ENCODE measurements around the gene B3GALT6.

Gene B3GALT6

DNA sequence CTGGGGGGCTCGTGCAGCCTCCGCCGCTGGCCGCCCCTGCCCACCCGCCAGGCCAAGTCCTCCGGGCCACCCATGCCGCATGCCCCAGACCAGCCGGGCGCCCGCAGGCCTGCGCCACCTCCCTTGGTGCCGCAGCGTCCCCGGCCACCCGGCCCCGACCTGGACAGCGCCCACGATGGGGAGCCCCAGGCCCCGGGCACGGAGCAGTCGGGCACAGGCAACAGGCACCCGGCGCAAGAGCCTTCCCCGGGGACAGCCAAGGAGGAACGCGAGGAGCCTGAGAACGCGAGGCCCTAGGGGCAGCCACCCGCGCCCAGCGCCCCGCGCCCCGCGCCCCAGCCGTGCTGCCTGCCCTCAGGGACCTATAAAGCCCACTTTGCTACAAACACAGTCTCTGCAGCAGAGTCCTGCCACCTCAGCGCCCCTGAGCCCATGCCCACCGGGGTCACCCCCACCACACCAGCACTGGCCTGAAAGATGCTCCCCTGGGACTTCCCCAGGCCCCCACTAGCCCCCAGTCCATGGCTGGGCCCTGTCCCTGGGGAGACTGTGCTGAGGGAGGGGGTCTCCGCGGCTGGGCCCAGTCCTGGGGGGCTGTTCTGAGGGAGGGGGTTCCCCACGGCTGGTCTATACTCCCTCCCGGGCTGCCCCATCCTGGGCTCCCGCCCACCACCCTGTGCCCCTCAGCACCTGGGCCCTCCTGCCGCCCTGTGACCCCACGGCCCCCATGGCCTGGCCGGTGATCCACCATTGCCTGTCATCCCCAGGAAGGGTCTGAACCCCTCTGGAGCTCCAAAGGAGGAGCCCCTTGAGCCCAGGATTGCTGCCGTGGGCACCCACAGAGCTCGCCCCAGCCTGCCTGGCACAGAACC, 34.2 kb upstream of the B3GALT6 start:
- DNase-seq (ENCODE audit: low spot score in 2 of 2) (no peak), ATAC-seq (replicated peaks; ENCODE audit: extremely low read depth, poor library complexity, severe bottlenecking) (no peak)
- no peak overlapping the region for H3K27ac Mint-ChIP-seq (ENCODE audit: low read depth)
- H3K4me1 Mint-ChIP-seq = no peaks in the 10 kb centered on the region
- H3K27me3 Mint-ChIP-seq = no peaks in the 10 kb centered on the region
- peaks cover 10% of the 10 kb centered on the region for H3K9me3 Mint-ChIP-seq
- H3K36me3 Mint-ChIP-seq (ENCODE audit: insufficient read depth) = no peaks in the 10 kb centered on the region
- H3K4me3 Mint-ChIP-seq = no peak overlapping the region

DNA sequence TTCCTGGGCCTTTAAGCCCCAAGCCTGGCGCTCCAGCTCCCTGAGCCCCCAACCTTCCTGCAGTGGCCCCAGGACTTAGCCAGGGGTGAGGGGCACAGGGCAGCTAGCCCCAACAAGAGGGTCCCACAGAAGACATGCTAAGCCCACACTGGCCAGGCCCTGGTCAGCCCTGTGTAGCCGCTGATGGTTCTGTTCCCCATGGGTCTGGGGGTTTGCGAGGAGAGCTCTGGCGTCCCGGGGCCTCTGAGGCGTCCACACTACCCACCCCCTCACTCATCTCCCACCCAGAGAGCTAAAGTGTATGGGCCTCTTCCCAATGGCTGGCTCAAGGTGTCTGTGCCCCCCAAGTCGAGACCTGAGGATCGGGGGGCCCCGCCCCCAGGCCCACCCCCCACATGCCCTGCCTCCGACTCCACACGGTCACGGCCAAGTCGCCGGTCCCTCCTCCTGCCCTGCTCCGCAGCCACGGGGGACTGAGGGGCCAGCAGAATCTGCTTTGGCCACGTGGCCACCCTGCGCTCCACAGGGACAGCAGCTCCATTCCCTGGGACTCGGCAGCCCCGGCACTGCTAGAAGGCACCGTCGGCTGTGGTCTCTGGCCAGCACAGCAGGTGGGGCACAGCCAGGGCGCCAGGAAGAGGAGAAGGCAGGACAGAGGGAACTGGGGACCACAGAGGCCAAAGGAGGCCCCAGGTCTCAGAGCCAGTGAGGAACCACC, 33.5 kb upstream of the B3GALT6 start:
- no peaks in the 10 kb centered on the region for H3K36me3 Mint-ChIP-seq (ENCODE audit: insufficient read depth)
- H3K9me3 Mint-ChIP-seq = peaks cover 10% of the 10 kb centered on the region
- H3K4me3 Mint-ChIP-seq = no peak overlapping the region
- H3K27ac Mint-ChIP-seq (ENCODE audit: low read depth) = no peak overlapping the region
- H3K4me1 Mint-ChIP-seq = no peaks in the 10 kb centered on the region
- no peak for DNase-seq (ENCODE audit: low spot score in 2 of 2)
- no peak for ATAC-seq (replicated peaks; ENCODE audit: extremely low read depth, poor library complexity, severe bottlenecking)
- no peaks in the 10 kb centered on the region for H3K27me3 Mint-ChIP-seq

DNA sequence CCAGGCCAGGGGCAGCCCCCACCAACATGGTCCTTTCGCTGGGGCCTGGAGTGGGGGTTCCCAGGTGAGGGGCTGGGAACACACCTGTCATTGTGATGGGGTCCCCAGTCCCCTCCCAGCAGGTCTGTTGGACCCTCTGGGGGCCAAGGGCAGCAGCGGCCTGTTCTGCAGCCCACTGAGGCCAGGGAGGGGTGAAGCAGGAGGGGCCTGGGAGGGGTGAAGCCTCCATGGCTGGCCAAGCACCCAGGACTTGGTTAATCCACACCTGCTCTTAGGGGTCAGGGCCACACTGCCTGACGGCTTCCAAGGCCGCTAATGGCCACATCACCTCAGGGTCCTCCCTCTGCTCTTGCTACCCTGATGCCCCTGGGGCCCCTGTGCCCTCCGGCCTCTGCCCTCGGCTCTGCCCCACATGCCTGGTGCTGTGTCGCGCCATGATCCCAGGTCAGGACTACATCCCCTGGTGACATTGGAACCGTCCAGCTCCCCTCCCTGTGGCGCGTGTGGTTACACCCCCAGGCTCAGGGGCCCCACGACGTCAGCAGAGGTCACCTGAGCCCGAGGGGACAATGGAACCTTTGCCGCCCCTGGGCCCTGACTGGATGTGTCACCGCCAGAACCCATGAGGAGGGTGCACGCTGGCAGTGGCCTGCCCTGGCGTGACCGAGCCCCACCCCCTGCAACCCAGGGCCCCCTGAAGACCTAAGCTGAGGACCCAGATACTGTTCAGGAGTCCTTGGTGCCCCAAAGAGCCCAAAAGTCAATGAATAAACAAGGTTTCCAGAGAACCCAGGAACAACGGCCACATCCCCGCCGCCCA, 32.7 kb upstream of the B3GALT6 start:
- Mint-ChIP-seq H3K4me3 (peak overlapping the region; percentile 59), H3K36me3 (ENCODE audit: insufficient read depth) (no peaks in the 10 kb centered on the region), H3K27me3 (no peaks in the 10 kb centered on the region), H3K9me3 (peaks cover 9% of the 10 kb centered on the region), H3K4me1 (no peaks in the 10 kb centered on the region), H3K27ac (ENCODE audit: low read depth) (peak overlapping the region; percentile 19)
- no peak for ATAC-seq (replicated peaks; ENCODE audit: extremely low read depth, poor library complexity, severe bottlenecking)
- DNase-seq (ENCODE audit: low spot score in 2 of 2) = no peak

DNA sequence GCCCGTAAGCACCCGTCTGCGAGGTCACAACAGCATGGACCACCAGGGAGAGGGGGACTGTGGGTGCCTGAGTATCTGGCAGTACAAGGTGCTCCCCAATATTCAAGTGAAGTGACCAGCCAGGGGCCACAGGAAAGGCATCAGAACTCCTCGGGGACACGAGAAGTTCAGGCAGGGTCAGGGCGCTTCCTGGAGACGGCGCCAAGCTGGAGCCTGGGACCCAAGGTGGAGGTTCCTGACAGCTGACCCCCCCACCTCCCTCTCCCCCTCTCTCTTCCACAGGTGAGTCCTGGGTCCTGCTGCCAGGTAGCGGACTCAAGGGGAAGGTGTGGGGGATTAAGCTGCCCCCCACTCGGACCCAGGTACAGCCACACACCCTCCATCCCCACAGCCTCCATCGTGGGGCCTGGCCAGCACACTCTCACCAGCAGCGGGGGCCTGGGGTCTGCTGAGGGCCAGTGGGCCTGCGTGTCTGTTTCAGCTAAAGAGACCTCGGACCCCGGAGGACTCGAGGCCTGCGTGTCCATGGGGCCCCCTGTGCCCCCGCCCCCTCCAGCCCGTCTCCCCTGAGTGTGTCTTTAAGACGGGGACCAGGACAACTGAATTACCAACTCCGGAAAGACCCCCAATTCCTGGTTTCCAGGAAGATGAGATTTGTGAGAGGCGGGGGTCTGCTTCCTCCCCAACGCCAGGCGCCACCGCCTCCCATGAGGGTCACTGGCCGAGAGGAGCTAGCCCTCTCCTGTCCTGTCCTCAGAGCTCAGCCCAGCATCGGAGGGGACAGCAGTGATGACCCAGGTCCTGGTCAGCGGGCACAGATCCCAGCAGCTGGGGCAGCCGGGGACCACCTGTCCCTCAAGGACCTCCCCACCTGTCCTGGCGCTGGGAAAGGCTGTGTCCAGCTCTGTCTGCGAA, 31.8 kb upstream of the B3GALT6 start:
- peak overlapping the region; percentile 19 for H3K27ac Mint-ChIP-seq (ENCODE audit: low read depth)
- peaks cover under 1% of the 10 kb centered on the region for H3K9me3 Mint-ChIP-seq
- ATAC-seq (replicated peaks; ENCODE audit: extremely low read depth, poor library complexity, severe bottlenecking) (no peak), DNase-seq (ENCODE audit: low spot score in 2 of 2) (no peak)
- H3K4me3 Mint-ChIP-seq = peak overlapping the region; percentile 59
- no peaks in the 10 kb centered on the region for H3K4me1 Mint-ChIP-seq
- no peaks in the 10 kb centered on the region for H3K27me3 Mint-ChIP-seq
- no peaks in the 10 kb centered on the region for H3K36me3 Mint-ChIP-seq (ENCODE audit: insufficient read depth)

DNA sequence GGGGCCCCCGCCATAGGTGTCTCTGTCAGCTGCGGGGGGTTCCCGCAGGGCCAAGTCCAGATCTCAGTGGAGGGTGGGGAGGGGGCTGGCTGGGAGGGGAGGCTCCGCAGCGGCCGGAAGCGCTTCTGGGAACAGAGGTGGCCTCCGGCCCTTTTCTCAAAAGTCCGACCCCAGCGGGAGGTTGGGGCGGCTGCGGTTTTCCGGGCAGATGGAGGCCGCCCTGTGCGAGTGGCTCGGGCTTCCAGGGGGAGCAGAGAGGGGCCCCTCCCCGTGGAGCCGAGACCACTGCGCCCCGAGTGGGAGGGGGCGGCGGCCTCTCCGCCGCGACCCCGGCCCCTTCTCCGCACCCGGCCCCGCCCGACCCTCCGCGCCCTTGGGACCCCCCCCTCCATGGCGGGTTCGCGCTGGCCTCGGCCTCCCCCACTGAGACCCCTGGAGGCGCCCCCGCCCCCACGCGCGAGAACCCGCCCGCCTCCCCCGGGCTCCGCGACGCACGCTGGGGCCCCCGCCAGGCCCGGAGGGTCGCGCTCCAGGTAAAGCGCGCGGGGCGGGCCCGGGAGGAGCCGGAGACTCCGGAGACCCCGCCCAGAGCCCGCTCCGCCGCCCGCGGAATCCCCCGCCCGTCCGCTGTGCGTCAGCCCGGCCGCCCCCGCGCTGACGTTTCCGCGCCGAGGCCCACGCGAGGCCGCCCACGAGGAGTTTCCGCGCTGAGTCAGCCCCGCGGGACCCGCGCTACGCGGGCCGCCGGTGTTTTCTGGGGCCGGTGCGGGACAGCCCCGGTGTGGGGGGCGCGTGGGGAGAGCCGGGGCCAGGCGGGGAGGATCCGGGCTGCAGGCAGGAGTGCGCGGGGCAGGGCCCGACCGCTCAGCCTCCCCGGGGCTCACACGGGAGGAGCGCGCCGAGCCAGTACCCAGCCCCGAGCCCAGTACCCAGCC, 30.9 kb upstream of the B3GALT6 start:
- DNase-seq (ENCODE audit: low spot score in 2 of 2) (peak; percentile 58 to 80), ATAC-seq (replicated peaks; ENCODE audit: extremely low read depth, poor library complexity, severe bottlenecking) (peak; percentile 84)
- Mint-ChIP-seq H3K9me3 (no peaks in the 10 kb centered on the region), H3K4me1 (no peaks in the 10 kb centered on the region), H3K4me3 (peak overlapping the region; percentile 59), H3K27me3 (no peaks in the 10 kb centered on the region), H3K36me3 (ENCODE audit: insufficient read depth) (no peaks in the 10 kb centered on the region), H3K27ac (ENCODE audit: low read depth) (no peak overlapping the region)

DNA sequence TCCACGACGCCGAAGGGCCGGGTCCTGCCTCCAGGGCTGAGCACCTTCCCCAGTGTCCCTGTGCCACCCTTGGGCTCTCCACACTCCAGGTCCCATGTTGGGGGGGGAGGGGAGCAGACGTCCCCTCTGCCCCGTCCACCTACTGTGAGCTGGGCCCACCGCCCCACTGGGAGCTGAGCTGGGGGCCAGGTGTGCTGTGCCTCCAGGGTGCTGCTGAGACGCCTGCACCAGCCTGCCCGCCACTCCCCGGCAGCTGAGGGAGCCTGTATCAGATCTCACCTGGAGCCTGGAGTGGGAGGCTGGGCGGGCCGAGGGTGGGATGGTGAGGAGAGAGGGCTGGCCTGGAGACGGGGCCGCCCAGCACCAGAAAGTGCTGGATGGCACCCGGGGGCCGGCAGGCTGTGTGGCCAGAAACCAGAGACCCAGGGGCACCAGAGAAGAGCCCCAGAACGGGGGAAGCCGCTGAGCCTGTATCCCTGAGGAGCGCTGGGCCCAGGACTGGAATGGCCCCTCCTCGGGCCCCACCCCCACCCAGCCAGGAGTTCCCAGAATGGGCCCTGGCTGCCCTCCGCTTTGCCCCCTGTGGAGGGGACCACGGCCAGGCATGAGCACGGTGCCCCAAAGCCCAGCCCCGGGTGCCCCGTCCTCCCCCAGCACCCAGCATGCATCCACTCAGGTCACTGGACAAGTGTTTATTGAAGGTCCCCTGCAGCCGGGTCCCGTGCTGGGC, 29.0 kb upstream of the B3GALT6 start:
- Mint-ChIP-seq H3K36me3 (ENCODE audit: insufficient read depth) (no peaks in the 10 kb centered on the region), H3K27ac (ENCODE audit: low read depth) (peak overlapping the region; percentile 44), H3K9me3 (no peaks in the 10 kb centered on the region), H3K27me3 (no peaks in the 10 kb centered on the region), H3K4me3 (no peak overlapping the region), H3K4me1 (peaks cover 8% of the 10 kb centered on the region)
- no peak for DNase-seq (ENCODE audit: low spot score in 2 of 2)
- ATAC-seq (replicated peaks; ENCODE audit: extremely low read depth, poor library complexity, severe bottlenecking) = no peak

DNA sequence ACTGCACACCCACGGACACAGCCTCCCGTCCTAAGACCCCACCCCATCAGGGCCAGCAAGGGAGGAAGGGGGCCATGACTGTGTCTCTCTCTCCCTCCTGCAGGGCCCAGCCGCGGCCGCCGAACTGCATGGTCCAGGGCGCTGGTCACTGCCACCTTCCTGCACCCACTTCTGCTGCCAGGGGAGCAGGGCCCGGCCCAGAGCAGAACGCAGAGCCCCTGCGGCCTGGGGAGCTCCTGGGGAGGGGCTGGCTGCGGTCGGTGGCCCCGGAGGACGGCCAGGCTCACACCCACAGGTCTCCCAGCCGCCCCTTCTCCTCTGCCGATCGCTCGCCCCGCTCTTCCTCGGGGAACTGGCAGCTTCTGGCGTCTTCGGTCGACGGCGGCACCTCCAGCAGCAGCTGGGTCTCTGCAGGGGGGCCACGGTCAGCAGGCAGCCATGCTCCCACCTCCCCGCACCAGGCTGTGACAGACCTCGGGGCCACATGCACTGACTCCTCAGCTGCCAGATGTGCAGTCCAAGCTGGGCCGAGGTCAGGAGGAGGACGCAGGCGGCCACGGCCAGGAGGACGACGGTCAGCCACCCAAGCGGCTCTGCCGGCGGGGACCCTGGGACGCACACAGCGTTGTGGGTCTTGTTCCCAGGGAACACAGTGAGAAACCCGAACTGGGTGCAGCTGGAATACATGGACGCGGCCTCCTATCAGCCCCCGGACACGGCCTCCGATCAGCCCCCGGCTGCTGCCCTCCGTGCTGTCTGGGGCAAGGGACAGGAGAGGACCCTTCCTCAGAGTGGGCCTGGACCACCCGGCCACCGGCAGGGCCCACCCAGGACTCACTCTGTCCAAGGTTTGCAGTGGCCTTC, 28.2 kb upstream of the B3GALT6 start:
- DNase-seq (ENCODE audit: low spot score in 2 of 2) (no peak), ATAC-seq (replicated peaks; ENCODE audit: extremely low read depth, poor library complexity, severe bottlenecking) (no peak)
- Mint-ChIP-seq H3K4me1 (peaks cover 16% of the 10 kb centered on the region), H3K9me3 (no peaks in the 10 kb centered on the region), H3K36me3 (ENCODE audit: insufficient read depth) (peaks cover 4% of the 10 kb centered on the region), H3K27ac (ENCODE audit: low read depth) (no peak overlapping the region), H3K27me3 (no peaks in the 10 kb centered on the region), H3K4me3 (no peak overlapping the region)

DNA sequence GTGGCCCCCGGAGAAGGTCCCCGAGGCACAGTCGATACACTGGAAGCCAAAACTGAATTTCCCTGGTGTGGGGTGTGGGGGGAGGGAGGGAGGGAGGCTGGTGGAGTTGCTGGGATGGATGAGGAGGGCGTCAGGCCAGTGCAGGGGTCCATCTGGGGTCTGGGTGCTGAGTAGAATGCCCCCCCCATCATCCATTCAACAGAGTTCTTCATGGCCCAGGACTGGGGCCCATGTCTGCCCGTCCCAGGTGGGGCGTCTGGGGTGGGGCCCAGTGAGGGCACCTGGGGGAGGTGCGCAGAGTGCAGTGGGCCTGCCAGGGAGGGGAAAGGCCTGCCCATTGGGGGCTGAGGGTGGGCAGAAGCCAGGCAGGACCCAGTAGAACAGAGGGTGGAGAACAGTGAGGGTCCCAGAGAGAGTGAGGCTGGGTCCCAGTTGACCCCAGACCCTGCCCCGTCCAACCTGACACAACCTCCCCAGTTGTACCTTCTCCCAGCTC, 27.6 kb upstream of the B3GALT6 start:
- Mint-ChIP-seq H3K4me1 (peaks cover 20% of the 10 kb centered on the region), H3K36me3 (ENCODE audit: insufficient read depth) (peaks cover 4% of the 10 kb centered on the region), H3K27me3 (no peaks in the 10 kb centered on the region), H3K27ac (ENCODE audit: low read depth) (peak overlapping the region; percentile 57), H3K4me3 (no peak overlapping the region), H3K9me3 (no peaks in the 10 kb centered on the region)
- ATAC-seq (replicated peaks; ENCODE audit: extremely low read depth, poor library complexity, severe bottlenecking) (no peak), DNase-seq (ENCODE audit: low spot score in 2 of 2) (no peak)

DNA sequence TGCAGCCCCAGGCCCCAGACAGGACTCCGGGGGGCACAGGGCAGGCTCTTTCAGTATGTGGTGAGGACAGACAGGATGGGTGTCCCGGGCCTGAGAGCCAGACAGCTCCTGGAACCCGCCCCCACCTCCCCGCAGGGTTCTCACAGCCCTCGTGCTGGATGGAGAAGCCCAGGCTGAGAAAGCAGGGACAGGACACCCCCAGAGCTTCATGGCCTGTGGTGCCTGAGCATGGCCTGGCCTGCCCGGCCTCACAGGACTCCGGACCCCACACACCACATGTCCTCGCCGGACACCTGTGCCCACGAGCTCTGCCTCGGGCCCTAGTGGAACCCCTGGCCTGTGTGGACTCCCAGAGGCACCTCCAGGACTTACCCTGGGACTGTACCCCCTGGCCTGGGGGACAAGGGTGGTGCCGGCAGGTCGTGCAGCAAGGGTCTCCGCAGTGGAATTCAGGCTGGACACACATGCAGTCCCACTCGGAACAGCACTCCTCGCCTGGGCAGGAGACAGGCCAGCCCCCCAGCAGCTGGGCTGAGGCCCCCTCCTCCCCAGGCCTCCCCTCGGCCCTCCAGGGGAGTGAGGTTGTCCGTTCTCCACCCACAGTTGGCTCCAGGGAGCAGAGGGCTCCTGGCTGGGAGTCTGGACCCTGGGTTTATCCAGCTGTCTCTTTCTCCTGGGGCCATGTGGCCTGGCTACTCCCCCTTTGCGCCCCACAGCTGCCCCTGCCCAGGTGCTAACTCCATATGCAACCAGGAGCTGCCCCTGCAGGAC, 26.9 kb upstream of the B3GALT6 start:
- Mint-ChIP-seq H3K4me1 (peaks cover 20% of the 10 kb centered on the region), H3K27ac (ENCODE audit: low read depth) (peak overlapping the region; percentile 57), H3K36me3 (ENCODE audit: insufficient read depth) (peaks cover 4% of the 10 kb centered on the region), H3K9me3 (no peaks in the 10 kb centered on the region), H3K4me3 (no peak overlapping the region), H3K27me3 (no peaks in the 10 kb centered on the region)
- DNase-seq (ENCODE audit: low spot score in 2 of 2) = no peak
- no peak for ATAC-seq (replicated peaks; ENCODE audit: extremely low read depth, poor library complexity, severe bottlenecking)

Measured in central memory CD8-positive, alpha-beta T cell (primary cell).